ENCODE measurements around the gene OPRM1. TPM values are rescaled to one million over a fixed set of nuclear protein-coding genes. Genes with fewer than 3 reads are reported as not detected.
"Not testable (repeated sequence)": the region's sequence is repeated elsewhere in the genome, so short reads cannot be mapped to it uniquely, and the experiment has no call there.

The OPRM1 gene
- polyA plus RNA-seq, 1 experiment, result not detected

GRCh38 chr6:154071711-154072110 is 32.7 kb downstream of the OPRM1 start:
- TF ChIP-seq CTCF (IDR thresholded peaks at IDR 0.05; ENCODE audit: low read depth, low read length), result no peak
- POLR2A ChIA-PET, result no interaction called here
- Histone ChIP-seq H3K27ac (ENCODE audit: low read depth, low read length) (no peak overlapping the region), H3K4me3 (ENCODE audit: low read depth, low read length) (no peak overlapping the region), H3K27me3 (ENCODE audit: control insufficient read depth, insufficient read depth, low read length) (no peaks in the 10 kb centered on the region), H3K9me3 (ENCODE audit: control insufficient read depth, insufficient read depth, low read length) (no peaks in the 10 kb centered on the region)
- no peak for DNase-seq (ENCODE audit: low read depth, low spot score)
- CTCF ChIA-PET, result interaction anchor here (0.6 kb wide), 1 partner anchor 11 kb away, joined by 3 read pairs; no protein-coding TSS in a partner anchor

GRCh38 chr6:154078596-154078995 is 39.6 kb downstream of the OPRM1 start:
- H3K4me3 ChIP-seq (ENCODE audit: low read depth, low read length); H3K27ac ChIP-seq (ENCODE audit: low read depth, low read length); H3K9me3 ChIP-seq (ENCODE audit: control insufficient read depth, insufficient read depth, low read length); POLR2A ChIA-PET; H3K27me3 ChIP-seq (ENCODE audit: control insufficient read depth, insufficient read depth, low read length); DNase-seq (ENCODE audit: low read depth, low spot score): not testable (repeated sequence)
- CTCF ChIA-PET, result interaction anchor here (1.0 kb wide), 1 partner anchor 22 kb away, joined by 3 read pairs; no protein-coding TSS in a partner anchor

- Histone ChIP-seq H3K9me3 (ENCODE audit: control insufficient read depth, insufficient read depth, low read length) (peaks cover 2% of the 10 kb centered on the region; the same call in 1 of the 2 replicates), H3K4me3 (ENCODE audit: low read depth, low read length) (no peak overlapping the region), H3K27me3 (ENCODE audit: control insufficient read depth, insufficient read depth, low read length) (no peaks in the 10 kb centered on the region), H3K27ac (ENCODE audit: low read depth, low read length) (no peak overlapping the region)
- CTCF ChIA-PET, result no interaction called here
- TF ChIP-seq CTCF (IDR thresholded peaks at IDR 0.05; ENCODE audit: low read depth, low read length), result no peak
- DNase-seq (ENCODE audit: low read depth, low spot score), result no peak
- POLR2A ChIA-PET, result no interaction called here
Measured at GRCh38 chr6:154080461-154081189, 41.6 kb downstream of the OPRM1 start.

GRCh38 chr6:154086510-154086909 is 47.5 kb downstream of the OPRM1 start:
- TF ChIP-seq CTCF (IDR thresholded peaks at IDR 0.05; ENCODE audit: low read depth, low read length), result no peak
- no peak for DNase-seq (ENCODE audit: low read depth, low spot score)
- Histone ChIP-seq H3K9me3 (ENCODE audit: control insufficient read depth, insufficient read depth, low read length) (no peaks in the 10 kb centered on the region), H3K27ac (ENCODE audit: low read depth, low read length) (no peak overlapping the region), H3K4me3 (ENCODE audit: low read depth, low read length) (no peak overlapping the region), H3K27me3 (ENCODE audit: control insufficient read depth, insufficient read depth, low read length) (no peaks in the 10 kb centered on the region)
- ChIA-PET POLR2A (no interaction called here), CTCF (no interaction called here)

GRCh38 chr6:154092326-154092962 is 53.4 kb downstream of the OPRM1 start:
- POLR2A ChIA-PET, result no interaction called here
- CTCF ChIA-PET, result no interaction called here
- H3K4me3 ChIP-seq (ENCODE audit: low read depth, low read length), result no peak overlapping the region
- no peak for DNase-seq (ENCODE audit: low read depth, low spot score)
- no peaks in the 10 kb centered on the region for H3K9me3 ChIP-seq (ENCODE audit: control insufficient read depth, insufficient read depth, low read length)
- no peaks in the 10 kb centered on the region for H3K27me3 ChIP-seq (ENCODE audit: control insufficient read depth, insufficient read depth, low read length)
- no peak for TF ChIP-seq CTCF (IDR thresholded peaks at IDR 0.05; ENCODE audit: low read depth, low read length)
- H3K27ac ChIP-seq (ENCODE audit: low read depth, low read length), result no peak overlapping the region

Data from AG04450 (cell line).